ENCODE measurements around the gene VDAC2.

VDAC2 gene

DNA sequence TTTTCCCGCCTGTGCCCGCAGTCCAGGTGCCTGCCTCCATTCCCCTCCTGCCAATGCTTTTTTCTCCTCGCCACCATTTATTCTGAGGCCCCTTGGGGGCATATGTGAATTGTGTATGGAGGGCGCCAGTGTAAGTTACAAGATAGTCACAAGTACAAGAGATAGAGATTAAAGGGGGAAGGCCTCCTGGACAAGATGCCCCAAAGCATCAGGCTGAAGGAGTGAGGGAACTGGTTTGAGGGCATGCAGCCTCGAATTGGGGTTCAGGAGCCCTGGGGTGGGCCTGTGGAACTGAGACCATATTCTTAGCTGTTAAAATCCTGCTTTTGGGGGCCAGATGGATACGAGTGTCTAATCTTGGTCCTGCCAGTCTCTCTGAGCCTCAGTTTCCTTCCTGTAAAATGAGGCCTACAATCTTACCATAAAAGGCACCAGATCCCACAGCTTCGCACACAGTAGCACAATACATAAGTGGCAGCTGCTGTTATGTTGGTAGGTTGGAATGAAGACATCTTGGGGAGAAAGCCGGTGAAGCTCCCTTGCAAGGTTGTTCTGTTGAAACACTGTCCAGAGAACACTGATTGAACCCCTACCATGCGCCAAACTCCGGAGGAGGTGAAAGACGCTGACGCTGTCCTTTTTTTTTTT, 25.7 kb downstream of the VDAC2 start:
- peak overlapping the region; percentile 97 for H3K27ac ChIP-seq
- CTCF ChIA-PET: interaction anchor here (0.7 to 3.5 kb wide), 13 partner anchors 11 to 1869 kb away, joined by 3 to 25 read pairs (median 4); partner anchors contain the start of gene ZNF503
- no peak for DNase-seq (ENCODE audit: low spot score)
- POLR2A ChIA-PET (ENCODE audit: low non-redundant PET): interaction anchor here (0.6 to 1.8 kb wide), 2 partner anchors 160 to 1464 kb away, joined by 3 to 6 read pairs; a partner anchor contains a TSS
- TF ChIP-seq, protein P1, sequence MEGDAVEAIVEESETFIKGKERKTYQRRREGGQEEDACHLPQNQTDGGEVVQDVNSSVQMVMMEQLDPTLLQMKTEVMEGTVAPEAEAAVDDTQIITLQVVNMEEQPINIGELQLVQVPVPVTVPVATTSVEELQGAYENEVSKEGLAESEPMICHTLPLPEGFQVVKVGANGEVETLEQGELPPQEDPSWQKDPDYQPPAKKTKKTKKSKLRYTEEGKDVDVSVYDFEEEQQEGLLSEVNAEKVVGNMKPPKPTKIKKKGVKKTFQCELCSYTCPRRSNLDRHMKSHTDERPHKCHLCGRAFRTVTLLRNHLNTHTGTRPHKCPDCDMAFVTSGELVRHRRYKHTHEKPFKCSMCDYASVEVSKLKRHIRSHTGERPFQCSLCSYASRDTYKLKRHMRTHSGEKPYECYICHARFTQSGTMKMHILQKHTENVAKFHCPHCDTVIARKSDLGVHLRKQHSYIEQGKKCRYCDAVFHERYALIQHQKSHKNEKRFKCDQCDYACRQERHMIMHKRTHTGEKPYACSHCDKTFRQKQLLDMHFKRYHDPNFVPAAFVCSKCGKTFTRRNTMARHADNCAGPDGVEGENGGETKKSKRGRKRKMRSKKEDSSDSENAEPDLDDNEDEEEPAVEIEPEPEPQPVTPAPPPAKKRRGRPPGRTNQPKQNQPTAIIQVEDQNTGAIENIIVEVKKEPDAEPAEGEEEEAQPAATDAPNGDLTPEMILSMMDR (conservative IDR thresholded peaks at IDR 0.05; ENCODE audit: low read depth): peak; percentile 47; the same call in 1 of the 2 replicates

DNA sequence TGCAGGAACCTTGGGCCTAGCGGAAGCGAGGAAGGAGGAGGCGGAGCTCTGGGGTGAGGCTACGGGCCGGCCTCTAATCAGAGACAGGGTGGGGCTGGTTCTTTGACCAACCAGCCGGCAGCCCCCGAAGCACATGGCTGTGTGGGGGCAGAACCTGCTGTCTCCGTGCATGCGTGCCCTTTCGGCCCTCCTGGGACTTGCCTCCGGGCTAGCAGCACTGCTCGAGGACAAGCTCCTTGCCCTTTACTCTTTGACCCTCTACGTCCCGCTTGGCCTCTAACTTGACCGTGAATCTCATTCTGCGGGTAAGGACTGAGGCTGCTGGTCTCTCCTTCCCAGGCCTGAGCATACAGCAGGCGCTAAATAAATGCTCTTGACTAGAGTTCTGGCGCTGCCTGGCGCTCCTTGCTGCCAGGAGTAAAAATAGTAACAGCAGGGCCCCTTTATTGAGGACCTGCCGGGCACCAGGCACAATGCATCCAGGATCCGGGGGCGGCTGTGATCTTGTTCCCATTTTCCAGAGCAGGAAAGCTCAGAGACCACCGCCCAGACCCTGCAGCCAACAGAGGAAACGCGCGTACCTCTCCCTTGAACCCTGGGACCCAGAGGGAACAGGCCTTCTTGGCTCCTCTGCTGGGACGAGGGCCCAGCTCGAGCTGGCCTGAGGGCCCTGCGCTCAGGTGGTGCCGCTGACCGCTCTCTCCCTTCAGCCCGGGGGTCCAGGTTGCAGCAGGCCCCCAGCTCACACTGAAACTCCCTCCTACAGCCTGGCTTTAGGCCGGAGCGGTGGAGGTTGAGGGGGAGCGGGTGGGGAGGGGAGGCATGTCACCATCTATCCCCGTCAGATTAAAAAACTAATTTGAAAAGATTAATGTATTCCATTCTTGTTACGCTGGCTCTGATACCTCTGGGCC, 27.8 kb downstream of the VDAC2 start:
- DNase-seq (ENCODE audit: low spot score): no peak
- POLR2A ChIA-PET (ENCODE audit: low non-redundant PET): no interaction called here
- CTCF ChIA-PET: interaction anchor here (0.6 to 3.5 kb wide), 3 partner anchors 51 to 157 kb away, joined by 3 to 25 read pairs (median 4); no protein-coding TSS in a partner anchor
- TF ChIP-seq, protein P1 (conservative IDR thresholded peaks at IDR 0.05; ENCODE audit: low read depth): no peak
- no peak overlapping the region for H3K27ac ChIP-seq

DNA sequence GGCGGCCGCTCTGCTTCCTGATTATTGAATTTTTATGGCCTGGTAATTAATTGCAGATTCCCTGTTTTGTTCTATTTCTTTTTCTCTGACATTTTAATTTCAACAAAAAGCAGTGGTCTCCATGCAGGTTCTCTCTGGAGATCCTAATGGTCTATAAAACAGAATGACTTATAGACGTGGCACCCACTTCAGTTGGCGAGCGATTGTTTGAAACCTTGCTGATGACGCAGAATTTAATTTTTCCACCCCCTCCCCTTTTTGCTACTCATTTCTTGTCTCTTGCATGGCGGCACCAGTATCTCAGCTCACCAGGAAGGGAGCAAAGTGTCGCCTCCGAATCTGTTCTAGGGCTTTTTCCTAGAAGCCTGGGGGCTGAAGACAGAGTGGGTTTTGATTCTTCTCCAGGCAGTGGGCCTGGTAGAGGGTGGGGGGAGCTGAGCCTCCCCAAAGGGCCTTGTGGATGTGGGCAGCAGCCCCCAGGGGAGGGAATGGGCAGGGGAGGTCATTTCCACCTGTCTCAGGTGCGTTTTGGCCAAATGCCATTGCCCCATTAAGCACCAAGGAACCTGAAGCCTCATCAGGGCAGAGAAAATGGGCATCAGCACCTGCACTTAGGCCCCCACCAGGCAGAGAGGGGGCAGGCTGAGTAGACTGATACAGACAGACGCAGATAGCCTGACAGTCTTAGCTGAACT, 28.6 kb downstream of the VDAC2 start:
- no peak overlapping the region for H3K27ac ChIP-seq
- POLR2A ChIA-PET (ENCODE audit: low non-redundant PET): no interaction called here
- CTCF ChIA-PET: interaction anchor here (0.6 to 1.0 kb wide), 4 partner anchors 23 to 138 kb away, joined by 3 to 4 read pairs (median 3); no protein-coding TSS in a partner anchor
- TF ChIP-seq, protein P1 (conservative IDR thresholded peaks at IDR 0.05; ENCODE audit: low read depth): no peak
- no peak for DNase-seq (ENCODE audit: low spot score)

DNA sequence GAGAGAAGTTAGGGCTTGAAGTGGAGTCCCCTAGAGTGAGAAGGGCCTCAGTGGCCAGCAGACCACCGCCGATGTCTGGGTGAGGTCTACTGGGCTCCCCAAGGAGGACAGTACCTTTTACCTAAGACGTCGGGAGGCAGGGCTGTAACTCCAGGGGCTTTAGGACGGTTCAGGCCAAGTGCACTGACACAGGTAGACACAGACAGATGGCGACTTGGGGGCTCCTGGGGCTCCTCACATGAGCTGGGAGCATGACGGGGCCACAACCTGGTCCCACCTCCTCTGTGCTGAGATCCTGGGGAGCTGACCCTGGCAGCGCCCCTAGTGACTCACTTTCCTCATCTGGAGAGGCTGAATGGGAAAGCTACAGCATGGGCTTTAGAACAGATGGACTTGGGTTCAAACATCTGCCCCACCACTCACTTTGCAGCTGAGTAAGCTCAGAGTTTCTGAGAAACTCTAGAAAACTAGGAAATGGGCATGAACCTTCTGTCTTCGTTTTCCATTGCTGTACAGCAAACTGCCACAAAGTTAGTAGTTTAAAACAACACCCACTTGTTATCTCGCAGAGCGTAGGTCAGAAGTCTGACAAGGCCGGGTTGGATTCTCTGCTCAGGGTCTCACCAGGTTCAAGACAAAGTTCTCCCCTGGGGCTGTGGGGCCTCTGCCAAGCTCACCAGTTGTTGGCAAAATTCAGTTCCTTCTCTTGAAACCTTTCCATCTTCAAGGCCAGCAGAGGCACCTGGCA, 29.9 kb downstream of the VDAC2 start:
- ChIA-PET CTCF (interaction anchor here (0.8 to 1.0 kb wide), 2 partner anchors 21 to 29 kb away, joined by 3 read pairs; no protein-coding TSS in a partner anchor), POLR2A (ENCODE audit: low non-redundant PET) (no interaction called here)
- H3K27ac ChIP-seq: no peak overlapping the region
- DNase-seq (ENCODE audit: low spot score): no peak
- TF ChIP-seq, protein P1 (conservative IDR thresholded peaks at IDR 0.05; ENCODE audit: low read depth): no peak

DNA sequence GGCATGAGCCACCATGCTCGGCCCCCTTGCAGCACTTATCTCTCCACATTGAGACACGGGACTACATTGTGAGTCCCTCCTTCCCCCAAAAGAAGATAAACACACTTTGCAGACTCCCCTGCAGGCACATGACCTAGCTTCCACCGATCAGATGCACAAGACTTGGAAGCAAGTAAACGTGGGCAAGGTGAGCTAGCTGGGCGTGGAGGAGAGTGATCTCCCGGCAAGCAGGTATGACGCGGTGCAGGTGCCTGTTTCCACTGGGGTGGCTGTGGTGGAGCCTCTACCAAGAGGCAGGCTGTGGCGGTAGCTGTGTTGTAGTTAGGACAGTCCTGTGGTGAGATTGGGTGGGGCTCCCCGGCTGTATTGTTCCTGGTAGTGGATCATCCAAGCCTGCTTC, 32.8 kb downstream of the VDAC2 start:
- TF ChIP-seq, protein P1 (conservative IDR thresholded peaks at IDR 0.05; ENCODE audit: low read depth): no peak
- no peak overlapping the region for H3K27ac ChIP-seq
- POLR2A ChIA-PET (ENCODE audit: low non-redundant PET): interaction anchor here (0.6 kb wide), 1 partner anchor 51 kb away, joined by 3 read pairs; no protein-coding TSS in a partner anchor
- DNase-seq (ENCODE audit: low spot score): no peak
- CTCF ChIA-PET: interaction anchor here (0.6 kb wide), 1 partner anchor 16 kb away, joined by 6 read pairs; no protein-coding TSS in a partner anchor

Measured in RWPE1 (cell line).